T-helper 2 cell (primary cell): ENCODE results near the gene GRHL3.

Experiments used
- DNase-seq, 5 experiments: peaks; one replicate each; pipeline versions ENCODE4 v3.0.0 to v3.0.0-alpha.2; 2012 to 2022

GRHL3 gene

DNA sequence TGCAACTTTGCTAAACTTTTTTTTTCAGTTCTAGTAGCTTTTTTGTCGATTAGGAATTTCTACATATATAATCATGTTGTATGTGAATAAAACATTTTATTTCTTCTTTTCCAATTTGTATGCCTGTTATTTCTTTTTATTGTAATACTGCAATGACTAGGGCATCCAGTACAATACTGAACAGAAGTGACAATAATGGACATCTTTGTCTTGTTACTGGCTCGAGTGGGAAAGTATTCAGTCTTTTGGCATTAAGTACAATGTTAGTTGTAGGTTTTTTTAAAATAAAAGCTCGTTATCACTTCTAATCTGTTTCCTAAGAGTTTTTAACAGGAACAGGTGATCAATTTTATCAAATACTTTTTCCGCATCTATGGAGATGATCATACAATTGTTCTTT is 84.6 kb downstream of the GRHL3 start:
- no peak for DNase-seq
